A673 (cell line): ENCODE measurements around the gene AGO1. TPM values are rescaled to one million over a fixed set of nuclear protein-coding genes. Genes with fewer than 3 reads are reported as not detected.
"Not testable (repeated sequence)": the region's sequence is repeated elsewhere in the genome, so short reads cannot be mapped to it uniquely, and the experiment has no call there.

ENCODE experiments used
- BruUV-seq: library from RNA; stranded (reverse); fragments of 400-500 nt; replicated peaks from 2 replicates; lab custom pipeline; 2021; lab: Mats Ljungman, UMichigan
- CTCF ChIA-PET: fragments of 300-600 bp; sonication (Branson Sonifier 250); formaldehyde crosslinking; loops from one replicate; lab custom pipeline; 2022; ENCODE audit warnings: antibody characterized with exemption; lab: Charles Lee
- POLR2A ChIA-PET: fragments of 300-600 bp; sonication (Branson Sonifier 250); formaldehyde crosslinking; loops from one replicate; lab custom pipeline; 2022; ENCODE audit warnings: antibody characterized with exemption; ENCODE audit not compliant: low non-redundant PET; lab: Charles Lee
- DNase-seq: peaks from one replicate; pipeline ENCODE4 v3.0.0-alpha.2; 2015; ENCODE audit warnings: low spot score
- H3K27ac ChIP-seq: fragments of 200-600 bp; sonication (generic); 2 replicates; pipeline ENCODE4 v1.5.1; 2016; ENCODE audit warnings: mixed run types, low read depth, mild to moderate bottlenecking, mixed read lengths, antibody characterized with exemption, low read length; ENCODE audit not compliant: poor library complexity, severe bottlenecking
- H3K27me3 ChIP-seq: fragments of 200-600 bp; sonication (generic); replicated peaks from 2 replicates; pipeline ENCODE4 v1.6.1; 2017; ENCODE audit warnings: mixed run types, low read depth, mild to moderate bottlenecking, mixed read lengths, antibody characterized with exemption, low read length; ENCODE audit not compliant: insufficient read depth, poor library complexity
- H3K36me3 ChIP-seq: fragments of 200-600 bp; sonication (generic); 2 replicates; pipeline ENCODE4 v1.6.1; 2016; ENCODE audit warnings: mixed run types, mild to moderate bottlenecking, mixed read lengths, antibody characterized with exemption, low read length; ENCODE audit not compliant: insufficient read depth, poor library complexity, severe bottlenecking
- H3K4me1 ChIP-seq: fragments of 200-600 bp; sonication (generic); 2 replicates; pipeline ENCODE4 v1.6.1; 2017; ENCODE audit warnings: mixed run types, mild to moderate bottlenecking, mixed read lengths, antibody characterized with exemption, low read length; ENCODE audit not compliant: insufficient read depth, poor library complexity, severe bottlenecking
- H3K4me3 ChIP-seq: fragments of 200-600 bp; sonication (generic); 2 replicates; pipeline ENCODE4 v1.5.1; 2016; ENCODE audit warnings: low read depth, mixed run types, mild to moderate bottlenecking, mixed read lengths, low read length; ENCODE audit not compliant: poor library complexity, severe bottlenecking
- H3K9me3 ChIP-seq: fragments of 200-600 bp; sonication (generic); 2 replicates; pipeline ENCODE4 v1.6.1; 2016; ENCODE audit warnings: mixed run types, low read depth, mild to moderate bottlenecking, mixed read lengths, antibody characterized with exemption, low read length; ENCODE audit not compliant: poor library complexity, severe bottlenecking
- CTCF ChIP-seq: fragments of 300-800, 200-600 bp; sonication (generic); conservative IDR thresholded peaks from 2 replicates; pipeline ENCODE4 v1.5.1; 2017; ENCODE audit warnings: low read depth, mild to moderate bottlenecking, antibody characterized with exemption, low read length, moderate library complexity, mixed read lengths
- EZH2 ChIP-seq: fragments of 200-600 bp; sonication (generic); IDR thresholded peaks from 2 replicates; pipeline ENCODE4 v1.6.1; 2017; ENCODE audit warnings: borderline replicate concordance, low read depth, mild to moderate bottlenecking, mixed read lengths, antibody characterized with exemption, low read length; ENCODE audit not compliant: poor library complexity, severe bottlenecking
- intact Hi-C: fragments of 100-400 bp; cut with micrococcal nuclease; formaldehyde crosslinking; loops from one replicate; pipeline ENCODE4 v1.10.0; 2022; ENCODE audit not compliant: unreplicated experiment
- total RNA-seq: library from RNA; stranded (reverse); gene quantifications from 2 replicates; pipeline ENCODE4 v1.2.3, GENCODE V29; 2021

The AGO1 gene
- total RNA-seq, 1 experiment from 2014 or later, result 58.7 TPM

DNA sequence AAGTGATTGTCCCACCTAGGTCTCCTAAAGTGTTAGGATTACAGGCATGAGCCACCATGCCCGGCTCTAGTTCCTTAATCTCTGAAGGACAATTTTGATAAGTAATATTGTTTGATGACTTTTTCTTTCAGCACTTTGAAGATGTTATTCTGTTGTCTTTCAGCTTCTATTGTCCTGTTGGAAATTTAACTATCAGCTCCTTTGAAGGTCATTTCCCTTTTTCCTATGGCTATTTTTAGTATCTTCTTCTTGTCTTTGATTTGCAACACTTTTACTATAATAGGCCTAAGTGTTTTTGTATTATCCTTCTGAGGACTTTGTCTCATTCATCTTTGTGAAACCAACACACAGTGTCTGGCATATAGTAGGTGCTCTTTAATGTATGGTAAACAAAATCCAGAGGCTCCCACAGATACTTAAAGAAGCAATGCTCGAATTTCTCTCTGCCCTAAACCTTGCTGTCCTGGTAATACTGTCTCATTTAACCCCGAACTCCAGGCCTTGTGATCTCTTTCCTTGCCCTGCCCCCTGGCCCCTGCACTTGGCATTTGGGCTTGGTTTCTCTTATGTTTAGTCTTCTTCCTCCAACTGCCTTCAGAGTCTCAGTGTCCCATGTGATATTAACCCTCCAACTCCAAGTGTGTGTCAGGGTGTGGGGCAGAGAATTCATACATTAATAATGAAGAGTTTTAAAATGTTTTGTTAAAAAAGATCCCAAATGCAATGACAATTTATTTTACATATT lies 19.0 kb upstream of the AGO1 start:
- no peak for DNase-seq
- CTCF ChIA-PET, result no interaction called here
- H3K27me3 ChIP-seq, result no peaks in the 10 kb centered on the region
- H3K4me1 ChIP-seq, result no peaks in the 10 kb centered on the region
- intact Hi-C loops, result no loop called here
- POLR2A ChIA-PET, result no interaction called here
- H3K27ac ChIP-seq, result no peak overlapping the region
- TF ChIP-seq CTCF (no peak), EZH2 (no peak)
- H3K36me3 ChIP-seq, result no peaks in the 10 kb centered on the region
- H3K9me3 ChIP-seq, result no peaks in the 10 kb centered on the region
- H3K4me3 ChIP-seq, result no peak overlapping the region
- no TSS peak for BruUV-seq

DNA sequence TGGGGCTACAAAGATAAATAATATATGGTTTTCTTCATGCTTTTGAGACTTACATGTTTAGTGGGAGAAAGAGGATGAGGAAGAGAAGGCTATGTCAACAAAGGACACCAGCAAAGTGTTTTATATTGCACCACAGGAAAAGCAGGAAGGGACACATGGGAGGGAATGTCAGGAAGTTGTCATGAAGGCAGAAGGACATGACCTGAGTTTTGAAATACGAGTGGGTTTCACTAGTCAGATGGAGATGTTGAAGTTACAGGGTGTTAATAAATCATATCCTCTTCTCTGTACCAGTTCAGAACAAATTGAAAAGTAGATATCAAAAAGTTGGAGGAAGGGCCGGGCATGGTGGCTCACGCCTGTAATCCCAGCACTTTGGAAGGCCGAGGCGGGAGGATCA lies 18.2 kb upstream of the AGO1 start:
- DNase-seq, result no peak
- no peaks in the 10 kb centered on the region for H3K9me3 ChIP-seq
- no peak overlapping the region for H3K27ac ChIP-seq
- H3K36me3 ChIP-seq, result no peaks in the 10 kb centered on the region
- BruUV-seq, result no TSS peak
- ChIA-PET CTCF (no interaction called here), POLR2A (no interaction called here)
- H3K27me3 ChIP-seq, result no peaks in the 10 kb centered on the region
- TF ChIP-seq EZH2, result no peak
- TF ChIP-seq CTCF, result no peak
- no peaks in the 10 kb centered on the region for H3K4me1 ChIP-seq
- H3K4me3 ChIP-seq, result no peak overlapping the region
- intact Hi-C loops, result no loop called here

DNA sequence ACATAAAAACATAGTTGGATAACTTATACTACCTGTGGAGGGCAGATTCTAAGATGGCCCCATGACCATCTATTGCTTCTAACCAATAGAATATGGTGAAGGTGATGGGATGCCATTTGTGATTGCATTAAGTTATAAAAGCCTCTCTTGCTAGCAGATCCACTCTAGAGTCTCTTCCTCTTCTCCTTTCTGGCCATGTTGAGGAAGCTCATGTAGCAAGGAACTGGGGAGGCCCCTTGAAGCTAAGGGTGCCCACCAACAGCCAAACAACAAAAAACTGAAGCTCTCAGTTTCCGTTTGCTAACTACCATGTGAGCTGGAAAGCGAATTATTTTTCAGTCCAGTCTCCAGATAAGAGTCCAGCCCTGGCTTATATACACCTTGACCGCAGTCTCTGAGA lies 16.0 kb upstream of the AGO1 start:
- BruUV-seq, result no TSS peak
- Histone ChIP-seq H3K9me3 (no peaks in the 10 kb centered on the region), H3K4me3 (no peak overlapping the region), H3K27ac (no peak overlapping the region), H3K36me3 (no peaks in the 10 kb centered on the region), H3K4me1 (no peaks in the 10 kb centered on the region), H3K27me3 (no peaks in the 10 kb centered on the region)
- ChIA-PET CTCF (no interaction called here), POLR2A (no interaction called here)
- no peak for DNase-seq
- no peak for TF ChIP-seq EZH2
- TF ChIP-seq CTCF, result no peak
- intact Hi-C loops, result no loop called here

DNA sequence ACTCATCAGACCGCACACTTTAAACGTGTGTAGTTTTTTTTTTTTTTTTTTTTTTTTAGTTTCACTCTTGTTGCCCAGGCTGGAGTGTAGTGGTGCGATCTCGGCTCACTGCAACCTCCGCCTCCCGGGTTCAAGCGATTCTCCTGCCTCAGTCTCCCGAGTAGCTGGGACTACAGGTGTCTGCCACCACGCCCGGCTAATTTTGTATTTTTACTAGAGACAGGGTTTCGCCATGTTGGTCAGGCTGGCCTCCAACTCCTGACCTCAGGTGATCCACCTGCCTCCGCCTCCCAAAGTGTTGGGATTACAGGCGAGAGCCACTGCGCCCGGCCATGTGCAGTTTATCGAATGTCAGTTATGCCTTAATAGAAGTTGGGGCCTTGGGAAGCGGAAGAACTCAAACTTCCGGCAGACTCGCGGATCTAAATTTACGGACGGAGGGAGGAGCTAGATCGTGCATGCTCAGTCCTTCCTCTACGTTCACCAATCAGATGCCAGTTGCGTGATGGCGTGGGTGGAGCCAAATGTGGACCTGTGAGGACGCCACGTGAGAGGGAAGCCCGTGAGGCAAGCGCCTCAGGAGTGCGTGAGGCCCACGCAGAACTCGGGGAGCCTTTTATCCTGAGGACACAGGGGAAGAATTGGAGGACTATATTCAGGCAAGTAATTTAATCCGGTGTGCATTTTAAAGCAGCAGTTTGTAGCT lies 13.6 kb upstream of the AGO1 start:
- H3K9me3 ChIP-seq, BruUV-seq, DNase-seq, CTCF ChIA-PET, H3K4me1 ChIP-seq, POLR2A ChIA-PET, H3K27me3 ChIP-seq, H3K27ac ChIP-seq, H3K4me3 ChIP-seq, H3K36me3 ChIP-seq, intact Hi-C loops: not testable (repeated sequence)
